Thymus (tissue), 11 donors: ENCODE data around the gene SPATA13. TPM values are rescaled to one million over a fixed set of nuclear protein-coding genes. Genes with fewer than 3 reads are reported as not detected.

Experiments used
- DNase-seq, 9 donors: peaks; one replicate each; pipeline ENCODE4 v3.0.0-alpha.2; 2013; ENCODE audit warnings: low spot score in 9 of 9, low read depth in 6 of 9, missing footprints in 1 of 9
- H3K27ac ChIP-seq, 2 donors: one replicate each; pipeline ENCODE4 v1.5.1; 2013; ENCODE audit warnings: control low read depth in 1 of 2, low read depth in 1 of 2, low read length in 1 of 2, mild to moderate bottlenecking in 1 of 2, moderate library complexity in 1 of 2
- H3K27me3 ChIP-seq, 2 donors: one replicate each; pipeline ENCODE4 v1.5.1; 2013; ENCODE audit warnings: low read length in 1 of 2; ENCODE audit not compliant: control insufficient read depth in 2 of 2, insufficient read depth in 1 of 2
- H3K36me3 ChIP-seq, 2 donors: one replicate each; pipeline ENCODE4 v1.5.1; 2013; ENCODE audit warnings: low read length in 1 of 2, mild to moderate bottlenecking in 1 of 2, moderate library complexity in 1 of 2; ENCODE audit not compliant: control insufficient read depth in 2 of 2, insufficient read depth in 2 of 2
- H3K4me1 ChIP-seq, 2 donors: one replicate each; pipeline ENCODE4 v1.5.1; 2013; ENCODE audit warnings: low read length in 2 of 2; ENCODE audit not compliant: control insufficient read depth in 2 of 2, insufficient read depth in 2 of 2
- H3K4me3 ChIP-seq, 2 donors: one replicate each; pipeline ENCODE4 v1.5.1; 2013; ENCODE audit warnings: low read length in 2 of 2, control low read depth in 1 of 2, mild to moderate bottlenecking in 1 of 2
- H3K9me3 ChIP-seq, 2 donors: one replicate each; pipeline ENCODE4 v1.5.1; 2013; ENCODE audit warnings: low read length in 1 of 2, mild to moderate bottlenecking in 1 of 2; ENCODE audit not compliant: control insufficient read depth in 2 of 2, insufficient read depth in 1 of 2
- WGBS: extraction: QIAGEN DNeasy Blood & Tissue Kit; methylation state at CpG from one replicate; pipeline ENCODE4 v1.1.7; 2013; 5-methylcytosine and 5-hydroxymethylcytosine counted together
- polyA plus RNA-seq: library from polyadenylated mRNA; stranded (reverse); fragments of 200-250 nt; gene quantifications from one replicate; pipeline ENCODE4 v1.2.3, GENCODE V29; 2013
- total RNA-seq: library from RNA; stranded (reverse); fragments of 120-200 nt; gene quantifications from one replicate; pipeline ENCODE4 v1.2.4, GENCODE V29; 2013
- donor health status: healthy.

SPATA13 gene
- total and polyA plus RNA-seq, 2 donors, result 17.0 to 18.7 TPM

DNA sequence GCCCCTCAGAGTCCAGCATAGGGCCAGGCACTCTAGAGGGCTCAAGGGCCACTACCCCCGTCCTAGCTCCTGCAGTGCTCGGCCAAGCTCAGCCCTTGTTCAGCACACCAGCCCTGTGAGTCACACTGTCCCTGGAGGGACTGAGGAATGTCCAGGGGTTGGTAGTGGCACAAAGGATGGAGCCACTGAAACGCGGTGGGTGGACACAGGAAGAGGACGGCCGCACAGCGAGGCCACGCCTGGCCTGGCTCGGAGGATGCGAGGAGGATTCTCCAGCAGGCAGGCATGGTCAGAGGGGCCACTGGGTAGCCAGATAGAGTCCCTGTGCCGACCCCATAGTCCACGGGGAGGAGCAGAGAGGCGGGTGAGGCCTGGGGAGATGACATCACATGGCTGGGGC is 194.6 kb downstream of the SPATA13 start:
- 94% methylated on average over 13 of the region's 13 CpGs for WGBS
- Histone ChIP-seq H3K4me1 (no peaks in the 10 kb centered on the region), H3K27ac (no peak overlapping the region), H3K27me3 (no peaks in the 10 kb centered on the region), H3K9me3 (no peaks in the 10 kb centered on the region), H3K36me3 (no peaks in the 10 kb centered on the region), H3K4me3 (no peak overlapping the region)
- DNase-seq, result no peak

DNA sequence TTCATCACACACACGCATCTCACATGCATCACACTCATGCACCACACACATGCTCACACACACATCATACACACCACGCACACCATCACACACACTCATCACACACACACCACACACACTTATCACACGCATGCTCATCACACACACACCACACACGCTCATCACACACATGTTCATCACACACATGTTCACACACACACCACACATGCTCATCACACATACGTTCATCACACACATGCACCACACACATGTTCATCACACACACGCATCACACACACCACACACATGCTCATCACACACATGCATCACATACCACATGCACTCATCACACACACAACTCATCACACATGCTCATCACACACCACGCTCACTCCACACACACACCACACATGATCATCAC is 195.8 kb downstream of the SPATA13 start:
- DNase-seq, result no peak
- Histone ChIP-seq H3K9me3 (no peaks in the 10 kb centered on the region), H3K4me3 (no peak overlapping the region), H3K27ac (no peak overlapping the region), H3K4me1 (no peaks in the 10 kb centered on the region), H3K36me3 (no peaks in the 10 kb centered on the region), H3K27me3 (no peaks in the 10 kb centered on the region)
- 92% methylated on average over 7 of the region's 7 CpGs for whole genome bisulfite sequencing

Other genes with a start within 250 kb of the SPATA13 start
- gene C1QTNF9, start 148.9 kb downstream of the SPATA13 start, total RNA-seq, result 0.38 TPM
- 0.30 TPM for gene C1QTNF9, start 148.9 kb downstream of the SPATA13 start, polyA plus RNA-seq